Left ventricle myocardium superior (tissue), 1 donor: ENCODE data around the gene ZNF273. TPM values are rescaled to one million over a fixed set of nuclear protein-coding genes. Genes with fewer than 3 reads are reported as not detected.

ENCODE experiments used
- ATAC-seq: fragments of 200-7000 bp; cut with Tn5 transposase; one replicate; pipeline ENCODE4 v1.9.1; 2020; ENCODE audit warnings: mild to moderate bottlenecking, moderate library complexity
- DNase-seq: peaks from one replicate; pipeline ENCODE4 v3.0.0-alpha.2; 2020
- intact Hi-C: fragments of 100-400 bp; cut with micrococcal nuclease; formaldehyde crosslinking; loops from one replicate; pipeline ENCODE4 v1.11.0; 2022
- total RNA-seq: library from RNA; stranded (reverse); fragmentation: NEBNext Ultra II Directional; extraction: Animal tissue kit (Norgen Biotek cat#: 25700); gene quantifications from one replicate; pipeline ENCODE4 v1.2.1, GENCODE V29; 2021
- donor health status: DM: no; HTN: yes; CAD: no; lungs with severe emphysema.

The ZNF273 gene
- total RNA-seq, 1 donor from 2014 or later, result 2.4 TPM

DNA sequence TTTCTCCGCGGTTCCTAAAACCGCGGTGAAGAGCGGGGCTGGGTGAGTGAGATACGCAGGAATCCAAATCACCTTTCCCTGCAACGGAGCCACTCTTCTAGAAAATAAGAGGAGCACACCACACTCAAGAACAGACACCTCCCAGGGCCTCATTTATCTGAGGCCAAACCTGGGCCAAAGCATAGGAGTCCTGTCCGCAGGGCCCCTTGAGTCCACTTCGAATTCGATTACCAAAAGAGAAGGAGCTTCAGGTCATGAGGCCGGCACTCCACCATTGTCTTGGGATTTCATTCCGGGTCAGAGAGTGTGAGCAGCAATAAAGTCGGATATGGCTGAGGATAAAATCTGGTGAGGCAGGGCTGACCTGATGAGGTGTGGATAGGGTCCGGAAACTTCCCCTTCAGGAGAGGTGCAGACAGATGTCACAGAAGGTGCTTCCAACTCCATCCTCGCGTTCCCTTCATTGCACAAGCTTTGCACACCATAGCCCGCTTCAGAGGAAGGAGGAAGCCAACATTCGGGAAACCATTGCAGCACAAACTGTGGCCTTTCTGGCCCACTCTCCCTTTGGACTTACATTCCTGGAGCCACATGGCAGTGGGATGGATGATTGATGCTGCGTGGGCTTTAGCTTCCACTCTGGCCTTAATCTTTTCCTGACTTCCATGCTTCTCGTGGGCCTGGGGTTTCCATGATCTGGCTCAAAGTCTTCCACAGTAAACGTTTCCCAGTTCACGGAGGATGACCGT is 27.2 kb upstream of the ZNF273 start:
- no peak for ATAC-seq
- intact Hi-C loops, result no loop called here
- DNase-seq, result no peak

DNA sequence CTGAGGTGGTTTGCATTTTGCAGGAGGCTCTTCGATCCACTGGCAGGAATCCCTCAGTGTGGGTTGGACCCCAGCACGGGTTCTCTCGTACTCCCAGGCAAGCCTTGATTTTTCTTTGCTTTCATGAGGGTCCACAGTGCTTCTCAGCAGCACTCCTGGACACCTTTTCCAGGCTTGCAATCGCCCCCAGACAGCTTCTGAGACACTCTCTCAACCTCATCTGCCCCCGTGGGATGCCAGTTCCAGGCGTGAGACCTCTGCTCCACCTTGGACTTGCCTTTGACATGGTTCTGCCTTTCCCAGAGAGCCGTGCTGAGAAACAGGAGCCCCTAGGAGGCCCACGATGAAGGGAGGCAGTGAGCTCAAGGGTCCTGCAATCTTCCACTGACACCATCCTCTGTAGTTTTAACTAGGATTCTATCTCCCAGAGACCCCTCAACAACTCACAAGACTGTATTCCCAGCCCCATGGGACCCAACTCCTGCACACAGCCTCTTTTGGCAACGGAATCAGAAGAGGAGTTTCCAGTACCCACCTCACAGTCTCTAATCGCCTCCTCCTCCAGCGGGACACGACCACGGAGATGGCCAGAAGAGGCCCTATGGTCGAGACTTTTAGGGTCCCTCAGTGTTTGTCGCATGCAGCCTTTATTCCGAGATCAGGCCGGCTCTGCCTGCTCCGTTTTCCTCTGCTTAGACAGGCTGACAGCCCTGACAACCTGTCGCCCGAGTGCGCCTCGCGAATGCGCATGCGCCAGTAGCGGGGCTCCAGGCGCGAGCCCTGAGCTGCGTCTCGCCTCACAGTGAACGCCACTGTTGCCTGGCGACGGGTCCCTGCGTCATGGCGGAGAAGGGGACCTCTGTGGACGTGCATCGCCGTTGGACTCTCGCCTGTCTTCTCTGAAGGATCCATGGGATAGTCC is 26.0 kb upstream of the ZNF273 start:
- DNase-seq, result peak; percentile 83
- ATAC-seq, result peak; percentile 84
- intact Hi-C loops, result no loop called here

- no peak for DNase-seq
Measured at GRCh38 chr7:64877714-64878610, 25.1 kb upstream of the ZNF273 start.

GRCh38 chr7:64878684-64879083 is 24.4 kb upstream of the ZNF273 start:
- intact Hi-C loops, result no loop called here
- DNase-seq, result no peak
- ATAC-seq, result no peak

More at GRCh38 chr7:64877714-64878610, 25.1 kb upstream of the ZNF273 start:
- no peak for ATAC-seq
- intact Hi-C loops, result no loop called here

- intact Hi-C loops, result no loop called here
- DNase-seq (no peak), ATAC-seq (no peak)
Measured at GRCh38 chr7:64879086-64879730, 23.9 kb upstream of the ZNF273 start.

GRCh38 chr7:64879800-64880199 is 23.3 kb upstream of the ZNF273 start:
- DNase-seq, result no peak
- ATAC-seq, result no peak
- intact Hi-C loops, result no loop called here

DNA sequence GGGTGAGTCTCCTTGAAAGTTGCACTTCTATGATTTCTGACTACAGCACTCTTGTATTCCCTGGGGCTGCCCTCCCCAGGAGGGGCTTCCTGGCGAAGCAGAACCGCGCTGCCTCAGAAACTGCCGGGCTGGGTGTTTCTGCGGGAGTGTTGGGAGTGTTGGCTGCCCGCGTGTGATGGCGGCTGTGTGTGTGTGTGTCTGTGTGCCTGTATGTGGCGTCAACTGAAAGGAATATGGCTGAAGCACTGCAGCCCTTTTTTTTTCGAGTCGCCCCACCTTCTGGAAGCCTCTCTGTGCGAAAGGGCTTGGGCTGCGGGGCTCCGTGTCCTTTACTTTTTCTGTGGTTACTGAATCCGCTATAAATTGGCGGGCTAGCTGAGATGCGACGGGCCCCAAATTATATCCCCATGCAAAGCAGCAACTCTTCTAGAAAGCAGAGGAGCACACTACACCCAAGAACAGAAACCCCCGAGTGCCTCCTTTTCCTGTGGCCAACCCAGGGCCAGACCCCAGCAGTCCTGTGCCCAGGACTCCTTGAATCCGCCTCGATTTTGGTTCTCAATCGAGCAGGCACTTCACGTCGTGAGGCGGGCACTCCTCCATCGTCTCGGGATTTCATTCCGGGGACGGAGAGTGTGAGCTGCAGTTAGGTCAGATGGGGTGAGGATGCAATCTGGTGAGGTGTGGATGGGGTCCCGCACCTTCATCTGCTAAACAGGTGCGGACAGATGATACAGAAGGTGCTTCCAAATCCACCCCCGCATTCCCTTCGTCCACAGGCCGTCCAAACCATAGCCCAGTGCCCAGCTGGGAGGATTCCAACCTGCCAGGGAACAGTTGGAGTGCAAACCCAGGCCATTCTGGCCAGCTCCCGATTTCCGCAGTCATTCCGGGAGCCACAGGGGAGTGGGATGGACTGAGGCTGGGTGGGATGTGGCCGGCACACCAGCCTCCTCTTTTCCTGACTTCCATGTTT is 22.5 kb upstream of the ZNF273 start:
- intact Hi-C loops, result no loop called here
- ATAC-seq (no peak), DNase-seq (no peak)

- DNase-seq (no peak), ATAC-seq (no peak)
- intact Hi-C loops, result no loop called here
Measured at GRCh38 chr7:64881461-64882287, 21.4 kb upstream of the ZNF273 start.

DNA sequence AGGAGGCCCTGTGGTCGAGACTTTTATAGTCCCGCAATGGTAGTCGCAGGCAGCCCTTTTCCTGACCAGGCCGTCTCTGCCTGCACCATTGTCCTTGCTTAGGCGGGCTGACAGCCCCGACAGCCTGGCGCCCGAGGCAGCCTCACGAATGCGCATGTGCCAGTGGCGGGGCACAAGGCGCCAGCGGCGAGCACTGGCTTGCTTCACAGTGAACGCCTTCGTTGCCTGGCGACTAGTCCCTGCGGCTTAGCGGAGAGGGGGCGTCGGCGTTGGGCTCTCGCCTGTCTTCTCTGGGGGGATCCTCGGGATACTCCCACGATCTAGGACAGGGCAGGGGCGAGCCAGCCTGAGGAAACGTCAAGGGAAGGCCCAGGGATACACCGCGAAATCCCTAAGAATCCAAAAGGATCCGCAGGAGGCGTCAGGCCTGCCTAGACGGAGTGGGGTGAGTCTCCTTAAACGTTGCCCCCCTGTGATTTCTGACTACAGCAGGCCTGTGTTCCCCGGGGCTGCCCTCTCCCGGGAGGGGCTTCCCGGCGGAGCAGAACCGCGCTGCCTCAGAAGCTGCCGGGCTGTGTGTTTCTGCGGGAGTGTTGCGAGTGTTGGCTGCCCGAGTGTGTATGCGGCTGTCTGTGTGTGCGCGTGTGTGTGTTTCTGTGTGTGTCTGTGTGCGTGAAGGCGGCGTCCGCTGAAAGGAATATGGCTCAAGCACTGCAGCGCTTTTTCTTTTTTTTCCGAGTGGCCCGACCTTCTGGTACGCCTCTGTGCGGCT is 20.5 kb upstream of the ZNF273 start:
- ATAC-seq (peak; percentile 96), DNase-seq (peak; percentile 89)
- intact Hi-C loops, result no loop called here

DNA sequence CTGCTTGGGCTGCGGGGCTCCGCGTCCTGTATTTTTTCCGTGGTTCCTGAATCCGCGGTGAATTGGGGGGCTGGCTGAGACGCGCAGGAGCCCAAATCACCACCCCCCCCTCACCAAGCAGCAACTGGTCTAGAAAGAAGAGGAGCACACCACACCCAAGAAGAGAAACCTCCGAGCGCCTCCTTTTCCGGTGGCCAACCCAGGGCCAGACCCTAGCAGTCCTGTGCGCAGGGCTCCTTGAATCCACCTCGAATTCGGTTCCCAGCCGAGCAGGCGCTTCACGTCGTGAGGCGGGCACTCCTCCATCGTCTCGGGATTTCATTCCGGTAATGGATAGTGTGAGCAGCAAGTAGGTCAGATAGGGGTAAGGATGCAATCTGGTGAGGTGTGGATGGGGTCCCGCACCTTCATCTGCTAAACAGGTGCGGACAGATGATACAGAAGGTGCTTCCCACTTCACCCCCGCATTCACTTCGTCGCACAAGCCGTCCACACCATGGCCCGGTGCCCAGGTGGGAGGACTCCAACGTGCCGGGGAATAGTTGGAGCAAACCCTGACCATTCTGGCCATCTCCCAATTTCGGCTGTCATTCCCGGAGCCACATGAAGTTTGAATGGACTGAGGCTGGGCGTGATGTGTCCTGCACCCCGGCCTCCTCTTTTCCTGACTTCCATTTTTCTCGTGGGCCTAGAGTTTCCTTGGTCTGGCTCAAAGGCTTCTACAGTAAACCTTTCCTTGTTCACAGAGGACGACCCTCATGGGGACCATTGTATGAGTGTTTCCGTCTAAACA is 19.8 kb upstream of the ZNF273 start:
- no peak for DNase-seq
- intact Hi-C loops, result no loop called here
- peak; percentile 9 for ATAC-seq

DNA sequence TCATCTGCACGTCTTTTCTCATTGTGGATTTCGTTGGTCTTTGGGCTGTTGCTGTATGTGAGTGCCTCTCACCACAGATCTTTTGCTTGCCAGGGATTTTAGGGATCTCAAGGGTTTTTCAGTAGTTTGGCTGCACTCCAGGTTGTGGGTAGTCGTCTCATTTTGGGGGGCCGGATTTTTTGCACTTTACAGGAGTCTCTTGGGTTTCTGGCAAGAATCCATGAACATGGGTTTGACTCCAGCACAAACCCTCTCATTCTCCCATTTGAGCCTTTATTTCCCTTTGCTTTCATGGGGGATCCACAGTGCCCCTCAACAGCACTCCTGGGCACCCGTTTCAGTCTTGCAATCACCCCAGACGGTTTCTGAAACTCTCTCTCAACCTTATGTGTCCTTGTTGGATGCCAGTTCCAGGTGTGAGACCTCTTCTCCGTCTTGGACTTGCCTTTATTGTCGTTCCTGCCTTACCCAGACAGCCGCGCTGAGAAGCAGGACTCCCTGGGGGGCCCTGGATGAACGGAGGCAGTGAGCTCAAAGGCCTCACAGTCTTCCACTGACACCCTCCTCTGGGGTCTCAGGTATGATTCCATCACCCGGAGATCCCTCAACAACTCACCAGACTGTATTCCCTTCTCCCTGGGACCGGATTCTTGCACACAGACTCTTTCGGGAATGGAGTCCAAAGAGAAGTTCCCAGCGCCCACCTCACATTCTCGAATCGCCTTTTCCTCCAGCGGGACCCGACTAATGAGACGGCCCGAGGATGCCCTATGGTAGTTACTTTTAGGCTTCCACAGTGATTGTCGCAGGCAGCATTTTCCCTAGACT is 18.8 kb upstream of the ZNF273 start:
- ATAC-seq, result no peak
- no peak for DNase-seq
- intact Hi-C loops, result no loop called here

DNA sequence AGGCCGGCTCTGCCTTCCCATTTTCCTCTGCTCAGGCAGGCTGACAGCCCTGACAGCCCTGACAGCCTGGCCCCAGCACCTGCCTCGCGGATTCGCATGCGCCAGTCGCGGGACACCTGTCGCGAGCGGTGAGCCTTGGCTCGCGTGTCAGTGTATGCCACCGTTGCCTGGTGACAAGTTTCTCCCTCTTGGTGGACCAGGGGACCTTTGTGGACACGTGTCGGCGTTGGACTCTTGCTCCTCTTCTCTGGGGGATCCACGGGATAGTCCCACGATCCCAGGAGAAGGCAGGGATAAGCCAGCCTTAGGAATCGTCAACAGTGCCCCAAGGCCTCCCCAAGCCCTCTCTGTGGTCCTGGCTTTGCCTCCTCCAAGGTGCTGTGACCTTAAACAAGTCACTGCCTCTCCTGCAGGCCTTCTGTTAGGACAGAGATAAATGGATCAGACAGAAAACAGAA is 18.1 kb upstream of the ZNF273 start:
- intact Hi-C loops, result no loop called here
- ATAC-seq (no peak), DNase-seq (no peak)

DNA sequence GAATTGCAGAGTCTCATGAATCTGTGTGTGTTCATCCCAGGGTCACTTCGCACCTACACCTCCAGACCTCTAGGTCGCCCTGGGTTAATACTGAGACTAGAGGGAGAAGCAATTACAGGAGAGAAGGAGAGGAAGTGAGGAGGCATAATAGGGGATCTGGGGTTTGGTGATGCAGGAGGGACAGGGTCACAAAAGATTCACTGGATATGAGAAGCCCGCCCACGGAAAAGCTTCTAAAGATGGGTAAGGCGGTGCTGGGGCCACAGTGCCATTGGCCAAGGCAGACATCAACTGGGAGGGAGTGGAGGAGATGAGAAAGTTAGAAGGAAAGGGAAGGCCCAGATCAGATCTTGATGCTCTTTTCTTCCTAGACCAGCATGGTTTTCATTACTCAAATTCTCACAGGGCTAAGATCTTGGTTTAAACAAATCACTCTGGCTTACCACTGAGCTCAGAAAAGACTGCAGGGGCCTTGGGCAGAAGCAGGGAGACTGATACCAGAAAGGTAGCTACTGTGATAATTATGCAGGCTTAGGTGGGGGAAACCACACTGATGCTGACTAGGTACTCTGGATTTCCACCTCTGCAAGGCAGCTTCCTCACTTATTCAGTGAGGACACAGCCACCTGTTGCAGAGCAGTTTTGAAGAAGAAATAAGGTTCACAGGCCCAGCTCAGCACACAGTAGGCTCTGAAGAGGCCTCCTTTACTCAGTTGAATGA is 17.4 kb upstream of the ZNF273 start:
- DNase-seq (no peak), ATAC-seq (no peak)
- intact Hi-C loops, result no loop called here

DNA sequence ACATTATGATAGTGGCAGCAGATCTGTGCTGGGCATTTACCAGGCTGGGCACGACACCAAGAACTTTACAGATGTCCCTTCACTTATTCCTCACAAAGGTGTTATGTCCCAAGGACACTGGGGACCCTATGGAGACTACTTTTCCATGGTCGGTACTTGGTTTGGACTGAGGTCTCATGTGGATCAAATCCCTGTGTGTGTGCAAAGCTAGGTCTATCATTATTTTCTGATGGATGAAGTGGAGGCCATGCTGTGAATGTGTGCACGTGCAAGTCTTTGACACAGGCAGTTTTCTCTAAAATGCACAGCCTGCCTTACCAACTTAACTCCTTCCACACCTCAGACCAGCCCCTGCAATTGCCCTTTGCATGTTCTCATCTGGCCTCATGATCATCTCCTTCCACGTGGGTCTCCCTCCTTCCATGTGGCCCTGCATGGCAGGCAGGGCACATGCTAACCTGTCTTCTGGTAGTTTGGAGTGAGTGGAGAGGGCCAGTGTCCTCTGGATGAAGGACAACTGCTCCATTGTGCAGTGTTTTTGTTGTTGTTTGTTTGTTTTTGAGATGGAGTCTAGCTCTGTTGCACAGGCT is 16.0 kb upstream of the ZNF273 start:
- intact Hi-C loops, result no loop called here
- no peak for DNase-seq
- no peak for ATAC-seq
